GM19372 (cell line): Measurements from ENCODE around the gene ANGPTL3.
"Not testable (repeated sequence)": the region's sequence is repeated elsewhere in the genome, so short reads cannot be mapped to it uniquely, and the experiment has no call there.

ENCODE experiments used
- ATAC-seq: cut with Tn5 transposase; IDR thresholded peaks from one replicate; pipeline ENCODE4 v1.9.1; 2021; ENCODE audit warnings: mild to moderate bottlenecking, low read depth, moderate library complexity; ENCODE audit not compliant: unreplicated experiment

Gene ANGPTL3

GRCh38 chr1:62597281-62597680 lies at the start of gene ANGPTL3:
Gene ANGPTL3 (plus strand): TSS chr1:62597520. CDS start chr1:62597567, 47 bp downstream.
- ATAC-seq, result no peak

- no peak for ATAC-seq
Measured at GRCh38 chr1:62561306-62561705, 36.0 kb upstream of the ANGPTL3 start.

- not testable (repeated sequence) for ATAC-seq
Measured at GRCh38 chr1:62567182-62567581, 30.1 kb upstream of the ANGPTL3 start.

GRCh38 chr1:62567926-62568325 lies 29.4 kb upstream of the ANGPTL3 start:
- not testable (repeated sequence) for ATAC-seq

- not testable (repeated sequence) for ATAC-seq
Measured at GRCh38 chr1:62571517-62571916, 25.8 kb upstream of the ANGPTL3 start.

GRCh38 chr1:62572476-62572875 lies 24.8 kb upstream of the ANGPTL3 start:
- no peak for ATAC-seq

- no peak for ATAC-seq
Measured at GRCh38 chr1:62573675-62574074, 23.6 kb upstream of the ANGPTL3 start.

GRCh38 chr1:62585469-62586155 lies 11.7 kb upstream of the ANGPTL3 start:
- ATAC-seq, result no peak

- ATAC-seq, result no peak
Measured at GRCh38 chr1:62588000-62588399, 9.3 kb upstream of the ANGPTL3 start.

- ATAC-seq, result no peak
Measured at GRCh38 chr1:62589321-62589720, 8.0 kb upstream of the ANGPTL3 start.

GRCh38 chr1:62590255-62590969 lies 6.9 kb upstream of the ANGPTL3 start:
- ATAC-seq, result no peak

GRCh38 chr1:62590970-62591368 lies 6.4 kb upstream of the ANGPTL3 start:
- ATAC-seq, result no peak

GRCh38 chr1:62593825-62594394 lies 3.4 kb upstream of the ANGPTL3 start:
- ATAC-seq, result no peak

- ATAC-seq, result no peak
Measured at GRCh38 chr1:62595647-62596046, 1.7 kb upstream of the ANGPTL3 start.

GRCh38 chr1:62599044-62599443 lies 1.7 kb downstream of the ANGPTL3 start:
- no peak for ATAC-seq

- no peak for ATAC-seq
Measured at GRCh38 chr1:62601457-62601856, 4.1 kb downstream of the ANGPTL3 start.

GRCh38 chr1:62608905-62609304 lies 11.6 kb downstream of the ANGPTL3 start:
- ATAC-seq, result no peak

- ATAC-seq, result not testable (repeated sequence)
Measured at GRCh38 chr1:62610588-62610987, 13.3 kb downstream of the ANGPTL3 start.

- ATAC-seq, result no peak
Measured at GRCh38 chr1:62612770-62613169, 15.4 kb downstream of the ANGPTL3 start.

GRCh38 chr1:62613325-62613727 lies 16.0 kb downstream of the ANGPTL3 start:
- ATAC-seq, result peak; percentile 98

- ATAC-seq, result no peak
Measured at GRCh38 chr1:62613890-62614289, 16.6 kb downstream of the ANGPTL3 start.

GRCh38 chr1:62621907-62622306 lies 24.6 kb downstream of the ANGPTL3 start:
- ATAC-seq, result peak; percentile 90
